Endometrial microvascular endothelial cells (primary cell): Measurements from ENCODE around the gene TMEM163. TPM values are rescaled to one million over a fixed set of nuclear protein-coding genes. Genes with fewer than 3 reads are reported as not detected.

Source experiments
- in situ Hi-C: cut with HindIII; loops from 2 replicates; pipeline ENCODE4 v1.10.0; 2017; ENCODE audit warnings: low sequenced_read_pairs, low pct_unique_long_range_greater_than_20kb; ENCODE audit errors: inconsistent ontology term
- total RNA-seq: library from RNA; depleted of rRNA; stranded (reverse); fragments of >200 nt; gene quantifications from one replicate; pipeline ENCODE4 v1.2.3, GENCODE V29; 2015; ENCODE audit errors: inconsistent ontology term

Gene TMEM163
- total RNA-seq, 1 donor from 2014 or later = 6.5 TPM

GRCh38 chr2:134413430-134413829, 305.4 kb downstream of the TMEM163 start:
- in situ Hi-C loops = no loop called here

DNA sequence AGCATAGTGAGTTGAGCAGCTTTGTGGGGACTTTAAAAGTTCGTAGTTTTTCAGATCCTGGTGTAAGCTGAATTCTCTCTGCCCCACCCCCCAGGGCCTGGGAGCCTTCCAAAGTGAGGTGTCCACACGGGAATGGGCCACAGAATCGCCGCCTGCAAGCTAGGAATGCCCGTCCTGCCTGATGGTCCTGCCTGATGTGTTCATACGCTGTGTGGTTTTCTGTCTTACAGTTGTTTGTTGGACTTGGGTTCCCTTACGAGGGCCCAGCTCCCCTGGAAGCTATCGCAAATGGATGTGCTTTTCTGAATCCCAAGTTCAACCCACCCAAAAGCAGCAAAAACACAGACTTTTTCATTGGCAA, 306.2 kb downstream of the TMEM163 start:
- in situ Hi-C loops = no loop called here

DNA sequence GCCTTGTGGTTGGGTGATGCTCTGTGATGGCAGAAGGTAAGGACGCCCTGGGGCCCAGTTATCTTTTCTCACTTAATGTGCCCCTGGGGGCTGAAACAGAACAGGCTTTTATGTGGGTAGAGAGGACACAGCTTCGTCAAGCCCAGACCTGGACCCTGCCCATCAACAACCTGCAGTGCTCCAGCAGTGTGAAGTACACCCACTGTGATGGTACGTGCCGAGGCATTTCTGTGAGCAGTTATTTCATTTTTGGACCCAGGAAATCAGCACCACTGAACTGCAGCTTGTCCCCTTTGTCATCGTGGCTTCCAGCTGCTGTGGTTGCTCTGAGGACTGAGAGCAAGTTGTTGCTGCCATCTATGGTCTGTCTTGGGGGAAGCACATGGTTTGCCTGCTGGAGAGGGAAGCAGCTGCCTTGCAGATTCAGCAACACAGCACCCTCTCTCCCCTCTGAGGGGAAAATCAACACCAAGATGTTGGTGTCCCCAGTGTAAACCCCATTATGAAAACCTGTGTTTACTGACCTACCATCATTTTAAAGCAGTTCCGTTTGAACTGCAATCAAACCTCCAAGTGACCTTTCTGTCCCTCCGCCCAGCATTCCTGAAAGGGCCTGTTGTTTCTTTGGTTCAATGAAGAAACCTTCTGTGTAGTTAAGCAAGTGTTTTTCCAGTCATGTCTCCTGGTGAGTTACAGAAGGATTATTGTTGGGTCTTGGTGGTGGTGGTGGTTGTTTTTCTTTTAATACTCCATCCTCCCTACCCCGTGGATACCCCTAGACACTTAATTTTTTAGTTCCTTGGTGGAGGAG, 306.8 kb downstream of the TMEM163 start:
- in situ Hi-C loops = no loop called here

GRCh38 chr2:134411279-134411827, 307.4 kb downstream of the TMEM163 start:
- in situ Hi-C loops = no loop called here

DNA sequence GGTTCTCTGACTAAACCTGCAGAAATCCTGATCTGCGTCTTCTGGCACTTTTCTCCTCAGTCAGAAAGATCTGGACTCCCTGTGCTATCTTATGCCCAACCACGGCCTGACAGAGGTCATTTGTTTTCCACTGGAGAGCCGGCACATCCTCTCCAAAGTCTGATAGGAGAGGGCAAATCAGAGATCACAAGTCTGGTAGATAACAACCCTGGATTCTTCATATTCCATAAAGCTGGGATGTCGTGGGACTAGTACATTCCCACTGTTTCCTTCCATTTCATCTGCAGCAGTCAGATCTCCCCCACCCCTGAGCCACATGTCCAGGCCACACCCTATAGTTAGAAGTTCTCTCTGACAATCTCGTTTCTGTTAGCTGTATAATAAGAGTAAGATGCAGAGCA, 308.0 kb downstream of the TMEM163 start:
- in situ Hi-C loops = no loop called here

DNA sequence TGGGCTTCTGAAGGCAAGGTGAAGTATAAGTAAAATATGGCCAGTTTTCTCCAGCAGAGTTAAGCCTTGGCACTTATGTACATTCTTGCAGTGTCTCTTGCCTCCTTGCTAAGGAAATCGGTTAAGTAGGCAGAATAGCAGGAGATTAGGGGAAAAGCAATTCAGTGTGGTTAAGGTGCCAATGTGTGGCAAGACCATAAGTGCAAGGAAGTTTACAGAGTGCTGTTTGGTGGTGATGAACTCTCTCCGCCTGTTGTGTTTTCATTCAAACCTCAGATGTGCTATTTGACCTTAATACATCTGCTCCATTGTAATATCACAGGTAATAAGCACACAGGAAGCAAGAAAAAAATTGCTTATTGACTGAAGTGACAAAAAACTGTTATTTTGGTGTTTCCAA, 308.8 kb downstream of the TMEM163 start:
- in situ Hi-C loops = no loop called here

- in situ Hi-C loops = no loop called here
Observed at GRCh38 chr2:134408791-134409190, 310.0 kb downstream of the TMEM163 start.

- in situ Hi-C loops = no loop called here
Observed at GRCh38 chr2:134408386-134408785, 310.4 kb downstream of the TMEM163 start.

DNA sequence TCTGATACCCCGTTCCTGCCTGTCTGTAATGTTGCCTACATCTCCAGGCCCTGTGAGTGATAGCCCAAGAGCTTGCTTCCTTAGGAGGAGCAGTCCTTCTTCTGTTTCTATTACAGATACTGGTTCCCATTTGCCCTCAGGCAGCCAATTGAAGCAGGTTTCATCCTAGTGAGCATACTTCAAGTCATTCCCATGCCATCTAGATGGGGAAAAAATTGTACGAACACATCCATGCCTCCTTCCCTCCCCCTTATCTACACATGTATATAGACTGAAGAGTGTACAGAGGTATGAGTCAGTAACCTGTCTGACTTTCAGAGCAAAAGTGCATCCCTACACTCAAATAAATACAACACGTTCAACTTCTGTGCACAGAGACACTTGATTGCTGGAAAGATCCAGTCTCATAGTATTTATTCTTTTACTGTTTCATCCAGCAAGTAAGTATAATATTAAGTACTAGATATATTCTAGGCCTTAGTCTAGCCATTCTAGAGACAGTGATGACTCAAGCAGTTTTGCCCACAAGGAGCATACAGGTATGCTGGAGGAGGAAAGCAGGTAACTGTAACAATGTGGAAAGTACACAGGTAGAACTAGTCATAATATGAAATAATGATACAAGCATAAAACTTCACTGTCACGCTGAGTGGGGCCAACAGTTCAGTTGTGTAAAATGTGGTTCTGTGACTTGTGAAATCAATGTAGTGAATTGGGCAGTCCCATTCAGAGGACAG, 311.5 kb downstream of the TMEM163 start:
- in situ Hi-C loops = no loop called here

- in situ Hi-C loops = no loop called here
Observed at GRCh38 chr2:134406736-134407135, 312.1 kb downstream of the TMEM163 start.

DNA sequence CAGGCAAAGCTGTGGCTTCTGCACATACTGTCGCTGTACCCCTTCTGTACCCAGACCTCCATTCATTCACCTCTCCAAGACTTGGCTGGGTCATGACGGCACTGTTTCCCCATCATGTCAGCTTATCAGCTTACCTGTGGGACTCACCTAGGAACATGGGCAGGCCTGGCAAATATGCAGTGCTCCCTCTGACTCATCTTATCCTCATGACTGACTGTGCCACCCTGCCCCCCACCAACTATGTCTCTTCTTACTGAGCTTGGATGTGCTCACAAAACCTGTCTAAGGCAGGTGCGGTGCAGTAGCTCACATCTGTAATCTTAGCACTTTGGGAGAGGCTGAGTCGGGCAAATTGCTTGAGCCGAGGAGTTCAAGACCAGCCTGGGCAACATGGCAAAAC, 312.5 kb downstream of the TMEM163 start:
- in situ Hi-C loops = no loop called here

Other genes starting within 250 kb of the TMEM163 start
- not detected for gene ACMSD, start 119.6 kb upstream of the TMEM163 start, total RNA-seq
- gene CCNT2, start 199.8 kb upstream of the TMEM163 start, total RNA-seq = 13.7 TPM